Karpas-422 (cell line): ENCODE measurements around the gene ARHGEF40. TPM values are rescaled to one million over a fixed set of nuclear protein-coding genes. Genes with fewer than 3 reads are reported as not detected.

Experiments used
- DNase-seq: peaks from one replicate; pipeline ENCODE4 v3.0.0-alpha.2; 2015
- H2AFZ ChIP-seq: fragments of 200-600 bp; sonication (generic); 2 replicates; pipeline ENCODE4 v1.6.1; 2014; ENCODE audit warnings: antibody characterized with exemption, low read length, mixed read lengths
- H3K27ac ChIP-seq: fragments of 200-600 bp; sonication (generic); 2 replicates; pipeline ENCODE4 v1.5.1; 2014; ENCODE audit warnings: mild to moderate bottlenecking, low read length, moderate library complexity
- H3K27me3 ChIP-seq: fragments of 200-600 bp; sonication (generic); 2 replicates; pipeline ENCODE4 v1.6.1; 2014; ENCODE audit warnings: low read length, mixed read lengths
- H3K36me3 ChIP-seq: fragments of 200-600 bp; sonication (generic); 2 replicates; pipeline ENCODE4 v1.6.1; 2014; ENCODE audit warnings: low read length, mixed read lengths; ENCODE audit not compliant: insufficient read depth
- H3K4me1 ChIP-seq: fragments of 200-600 bp; sonication (generic); 2 replicates; pipeline ENCODE4 v1.6.1; 2014; ENCODE audit warnings: mild to moderate bottlenecking, low read length, mixed read lengths
- H3K4me2 ChIP-seq: fragments of 200-600 bp; sonication (generic); 2 replicates; pipeline ENCODE4 v1.6.1; 2014; ENCODE audit warnings: low read length, low read depth, mild to moderate bottlenecking; ENCODE audit not compliant: poor library complexity, severe bottlenecking
- H3K4me3 ChIP-seq: fragments of 200-600 bp; sonication (generic); 2 replicates; pipeline ENCODE4 v1.5.1; 2014; ENCODE audit warnings: mild to moderate bottlenecking, antibody characterized with exemption, low read length, mixed read lengths
- H3K79me2 ChIP-seq: fragments of 200-600 bp; sonication (generic); 2 replicates; pipeline ENCODE4 v1.6.1; 2014; ENCODE audit warnings: mild to moderate bottlenecking, low read length, mixed read lengths
- H3K9ac ChIP-seq: fragments of 200-600 bp; sonication (generic); 2 replicates; pipeline ENCODE4 v1.6.0; 2014; ENCODE audit warnings: low read length
- H3K9me2 ChIP-seq: fragments of 200-600 bp; sonication (generic), shearing (Covaris generic); replicated peaks from 2 replicates; pipeline ENCODE4 v1.6.0; 2014; ENCODE audit warnings: mild to moderate bottlenecking, low read length, moderate library complexity; ENCODE audit not compliant: insufficient read depth
- H3K9me3 ChIP-seq: fragments of 300-700, 200-600 bp; sonication (generic); 2 replicates; pipeline ENCODE4 v1.6.1; 2014; ENCODE audit warnings: low read length, mixed read lengths
- H4K20me1 ChIP-seq: fragments of 200-600 bp; sonication (generic); 2 replicates; pipeline ENCODE4 v1.6.1; 2014; ENCODE audit warnings: mild to moderate bottlenecking, antibody characterized with exemption, low read length, low read depth; ENCODE audit not compliant: insufficient read depth
- total RNA-seq: library from RNA; depleted of rRNA; stranded (reverse); fragments of >200 nt; shearing (Covaris generic); gene quantifications from 2 replicates; pipeline ENCODE4 v1.2.3, GENCODE V29; 2014; ENCODE audit warnings: low replicate concordance

ARHGEF40 gene
- total RNA-seq, 1 experiment from 2014 or later: 2.2 TPM

GRCh38 chr14:21061347-21061668, 8.8 kb upstream of the ARHGEF40 start:
- H3K27ac ChIP-seq: no peak overlapping the region
- no peaks in the 10 kb centered on the region for H3K9me2 ChIP-seq
- no peak overlapping the region for H3K4me3 ChIP-seq
- no peak overlapping the region for H3K9ac ChIP-seq
- no peaks in the 10 kb centered on the region for H3K4me1 ChIP-seq
- H4K20me1 ChIP-seq: no peaks in the 10 kb centered on the region
- H3K9me3 ChIP-seq: no peaks in the 10 kb centered on the region
- no peak for DNase-seq
- H3K27me3 ChIP-seq: no peaks in the 10 kb centered on the region
- H3K4me2 ChIP-seq: no peak overlapping the region
- no peaks in the 10 kb centered on the region for H3K79me2 ChIP-seq
- no peak overlapping the region for H2AFZ ChIP-seq
- no peaks in the 10 kb centered on the region for H3K36me3 ChIP-seq

DNA sequence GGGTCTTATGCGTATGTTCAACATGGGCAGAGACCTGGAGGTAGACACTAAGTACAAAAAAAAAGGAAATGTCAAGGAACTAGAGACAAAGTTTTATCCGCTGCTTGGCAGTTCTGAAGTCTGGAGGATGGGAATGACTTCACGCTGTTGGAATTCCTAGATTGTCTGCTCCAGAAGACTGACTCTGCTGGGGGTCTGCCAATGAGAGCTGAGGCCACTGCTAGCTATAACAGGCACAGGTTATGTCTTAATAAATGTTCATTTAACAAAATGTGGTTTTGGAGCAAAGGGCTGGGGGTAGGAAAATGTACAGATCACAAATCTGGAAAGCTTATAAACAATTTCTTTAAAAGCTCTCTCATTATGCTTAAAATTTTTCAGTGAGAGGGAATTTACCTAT, 6.6 kb upstream of the ARHGEF40 start:
- no peak overlapping the region for H3K9ac ChIP-seq
- no peaks in the 10 kb centered on the region for H3K79me2 ChIP-seq
- H3K36me3 ChIP-seq: no peaks in the 10 kb centered on the region
- H3K27me3 ChIP-seq: no peaks in the 10 kb centered on the region
- H3K9me3 ChIP-seq: no peaks in the 10 kb centered on the region
- no peaks in the 10 kb centered on the region for H4K20me1 ChIP-seq
- DNase-seq: no peak
- no peaks in the 10 kb centered on the region for H3K4me1 ChIP-seq
- no peak overlapping the region for H3K27ac ChIP-seq
- no peaks in the 10 kb centered on the region for H3K9me2 ChIP-seq
- no peak overlapping the region for H3K4me2 ChIP-seq
- no peak overlapping the region for H3K4me3 ChIP-seq
- no peak overlapping the region for H2AFZ ChIP-seq

DNA sequence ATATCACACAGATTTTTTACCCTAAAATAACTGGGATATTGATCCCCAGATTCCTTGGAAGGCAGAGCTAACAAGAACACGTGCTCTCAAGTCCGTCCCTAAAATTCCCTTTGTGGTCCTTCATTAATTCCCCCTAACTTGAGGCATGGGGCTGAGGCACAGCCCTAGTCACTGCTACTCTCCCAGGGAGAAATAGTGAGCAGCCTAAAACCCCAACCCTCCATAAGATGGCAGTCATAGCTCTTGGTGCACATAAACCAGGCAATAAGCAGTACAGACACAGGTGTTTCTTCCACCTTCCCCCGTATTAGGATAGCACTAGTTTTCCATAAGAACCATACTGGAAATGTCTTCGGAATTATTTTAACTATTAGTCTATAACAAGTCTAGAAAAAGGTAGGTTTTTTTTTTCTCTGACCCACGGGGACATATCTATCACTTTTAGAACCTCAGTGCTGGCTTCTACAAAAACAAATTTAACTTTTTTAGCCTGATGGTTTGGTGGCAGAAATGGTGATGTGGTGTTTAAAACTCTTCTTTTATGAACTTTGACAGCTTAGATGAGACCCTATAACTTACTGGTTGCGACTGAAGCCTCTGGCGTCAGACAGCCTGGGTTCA, 3.1 kb upstream of the ARHGEF40 start:
- Histone ChIP-seq H3K79me2 (no peaks in the 10 kb centered on the region), H3K4me1 (peaks cover 21% of the 10 kb centered on the region), H3K27ac (no peak overlapping the region), H3K36me3 (no peaks in the 10 kb centered on the region), H3K9me3 (no peaks in the 10 kb centered on the region), H3K4me3 (no peak overlapping the region), H4K20me1 (no peaks in the 10 kb centered on the region), H3K9me2 (no peaks in the 10 kb centered on the region), H3K27me3 (peaks cover 3% of the 10 kb centered on the region; the same call in 1 of the 2 replicates), H2AFZ (no peak overlapping the region), H3K4me2 (no peak overlapping the region), H3K9ac (no peak overlapping the region)
- DNase-seq: peak; percentile 62

DNA sequence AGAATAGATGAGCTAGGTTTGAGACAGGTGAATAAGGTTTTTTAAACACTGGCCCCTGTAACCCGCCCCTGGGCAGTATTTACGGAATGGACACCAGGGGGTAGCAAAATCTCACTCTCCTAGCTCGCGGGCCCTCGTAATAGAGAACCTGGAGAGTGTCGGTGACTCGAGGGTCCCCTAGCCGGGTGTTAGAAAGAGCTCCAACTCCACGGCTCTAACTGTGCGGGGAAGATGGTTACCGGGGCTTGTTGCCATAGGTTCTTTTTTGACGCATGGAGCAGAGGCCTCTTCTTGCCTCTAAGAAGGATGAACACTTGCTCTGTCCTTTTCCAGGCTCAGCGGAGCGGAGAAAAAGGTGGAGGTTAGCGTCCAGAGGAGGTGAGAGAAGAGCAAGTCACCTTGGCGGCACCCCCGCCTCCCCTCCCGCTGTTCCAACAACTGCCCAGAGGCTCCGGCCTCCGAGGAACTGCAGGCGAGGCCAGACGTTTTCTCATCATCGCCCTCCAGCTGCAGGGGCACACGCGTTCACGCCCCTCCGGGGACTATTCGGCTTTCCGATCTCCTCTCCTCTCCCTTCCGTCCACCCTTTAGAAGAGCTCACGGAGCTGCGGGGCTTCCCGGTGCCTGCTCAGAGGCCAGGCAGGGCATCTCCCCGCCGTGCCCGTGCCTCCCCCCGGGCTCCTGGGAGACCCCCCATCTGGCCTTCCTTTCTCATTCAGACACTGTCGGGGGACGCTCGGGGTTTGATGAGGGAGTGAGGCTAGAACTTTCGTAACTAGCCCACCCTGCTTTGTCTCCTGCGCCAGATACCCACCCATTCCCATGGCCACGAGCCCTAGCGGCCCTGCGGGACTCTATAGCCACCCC, 1.4 kb upstream of the ARHGEF40 start:
- Histone ChIP-seq H3K9me2 (no peaks in the 10 kb centered on the region), H4K20me1 (no peaks in the 10 kb centered on the region), H3K4me1 (peaks cover 26% of the 10 kb centered on the region), H3K27me3 (peaks cover 3% of the 10 kb centered on the region; the same call in 1 of the 2 replicates), H3K36me3 (no peaks in the 10 kb centered on the region), H3K4me3 (no peak overlapping the region), H3K9me3 (no peaks in the 10 kb centered on the region), H3K27ac (no peak overlapping the region), H2AFZ (no peak overlapping the region), H3K4me2 (no peak overlapping the region), H3K79me2 (no peaks in the 10 kb centered on the region), H3K9ac (no peak overlapping the region)
- peak; percentile 86 for DNase-seq

DNA sequence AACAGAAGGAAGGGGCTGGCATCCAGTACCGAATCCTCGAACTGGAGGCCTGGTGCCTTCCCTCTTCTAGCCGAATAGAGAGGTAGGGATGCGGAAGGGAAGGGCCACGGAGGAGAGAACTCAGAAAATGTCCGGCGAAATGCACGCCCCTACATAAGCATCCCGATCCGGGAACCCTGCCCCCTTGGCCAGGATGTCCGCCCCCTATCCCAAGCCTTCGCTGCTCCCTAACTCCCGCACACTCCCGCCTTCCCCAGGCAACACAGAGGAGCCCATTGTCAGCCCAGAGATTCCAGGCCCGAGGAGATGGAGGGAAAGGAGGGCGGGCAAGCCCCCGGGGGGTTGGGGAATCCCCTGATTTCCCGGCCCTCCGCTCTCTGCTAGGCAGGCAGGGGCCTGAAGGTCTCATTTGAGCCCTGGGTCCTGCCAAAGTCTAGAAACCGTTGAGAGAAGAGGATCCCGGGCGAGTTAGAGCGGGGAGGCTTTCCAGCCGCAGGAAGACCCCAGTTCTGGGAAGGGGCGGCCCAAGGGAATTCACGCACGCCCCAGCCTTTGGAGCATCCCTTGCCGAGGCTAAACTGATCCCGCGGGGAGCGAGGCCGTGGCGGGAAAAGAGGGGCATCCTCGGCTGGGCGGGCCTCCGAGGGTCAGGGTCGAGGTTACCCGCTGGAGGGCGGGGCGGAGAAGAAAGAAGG, 569 bp upstream of the ARHGEF40 start:
- Histone ChIP-seq H3K4me3 (peak overlapping the region; percentile 64; the same call in 1 of the 2 replicates), H3K79me2 (no peaks in the 10 kb centered on the region), H3K9me2 (no peaks in the 10 kb centered on the region), H3K9ac (peak overlapping the region; percentile 64; the same call in 1 of the 2 replicates), H2AFZ (no peak overlapping the region), H4K20me1 (no peaks in the 10 kb centered on the region), H3K4me1 (peaks cover 26% of the 10 kb centered on the region), H3K36me3 (no peaks in the 10 kb centered on the region), H3K9me3 (no peaks in the 10 kb centered on the region), H3K4me2 (peak overlapping the region; percentile 69), H3K27me3 (peaks cover 3% of the 10 kb centered on the region; the same call in 1 of the 2 replicates), H3K27ac (no peak overlapping the region)
- no peak for DNase-seq

DNA sequence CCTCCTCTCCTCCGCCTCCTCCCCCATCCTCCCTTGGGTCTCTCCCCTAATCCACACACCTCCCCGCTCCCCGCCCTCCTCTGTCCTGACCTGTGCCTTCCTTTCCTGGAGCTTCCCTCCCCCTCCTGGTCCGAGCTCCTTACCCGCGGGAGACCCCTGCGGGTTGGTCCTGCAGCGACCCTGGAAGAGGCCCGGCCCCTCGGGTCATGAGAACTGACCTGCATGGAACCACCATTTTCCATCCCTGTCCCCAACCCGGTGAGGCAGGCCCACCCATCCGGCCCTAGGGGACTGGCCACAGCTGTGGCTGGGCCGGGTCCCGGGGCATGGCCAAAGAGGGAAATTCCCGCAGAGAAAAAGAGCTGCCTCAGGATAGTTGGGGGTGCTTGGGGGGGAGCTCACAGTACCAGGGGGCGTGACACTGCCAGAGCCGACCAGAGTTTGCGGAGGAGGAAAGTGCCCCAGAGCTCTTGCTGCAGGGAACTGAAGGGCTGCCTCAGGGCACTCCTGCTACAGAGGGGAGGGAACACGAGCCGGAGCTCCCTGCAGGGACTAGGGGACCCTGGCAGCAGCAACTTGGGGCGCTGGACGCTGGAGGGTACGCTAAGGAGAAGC, 613 bp downstream of the ARHGEF40 start:
- Histone ChIP-seq H3K9me2 (no peaks in the 10 kb centered on the region), H3K9me3 (no peaks in the 10 kb centered on the region), H3K9ac (peak overlapping the region; percentile 64), H2AFZ (peak overlapping the region; percentile 42; the same call in 1 of the 2 replicates), H3K4me3 (peak overlapping the region; percentile 64), H3K27me3 (peaks cover 3% of the 10 kb centered on the region; the same call in 1 of the 2 replicates), H3K4me1 (peaks cover 26% of the 10 kb centered on the region), H3K27ac (no peak overlapping the region), H3K36me3 (no peaks in the 10 kb centered on the region), H3K79me2 (no peaks in the 10 kb centered on the region), H3K4me2 (peak overlapping the region; percentile 69), H4K20me1 (no peaks in the 10 kb centered on the region)
- DNase-seq: no peak

- H2AFZ ChIP-seq: peak overlapping the region; percentile 70; the same call in 1 of the 2 replicates
- no peaks in the 10 kb centered on the region for H3K36me3 ChIP-seq
- DNase-seq: peak; percentile 92
- H3K9me2 ChIP-seq: no peaks in the 10 kb centered on the region
- peak overlapping the region; percentile 64 for H3K4me3 ChIP-seq
- H3K4me2 ChIP-seq: peak overlapping the region; percentile 69
- H3K79me2 ChIP-seq: no peaks in the 10 kb centered on the region
- H3K4me1 ChIP-seq: peaks cover 26% of the 10 kb centered on the region
- peak overlapping the region; percentile 64 for H3K9ac ChIP-seq
- no peak overlapping the region for H3K27ac ChIP-seq
- H3K27me3 ChIP-seq: peaks cover 3% of the 10 kb centered on the region; the same call in 1 of the 2 replicates
- H3K9me3 ChIP-seq: no peaks in the 10 kb centered on the region
- H4K20me1 ChIP-seq: no peaks in the 10 kb centered on the region
Observed at GRCh38 chr14:21071225-21072030, 1.3 kb downstream of the ARHGEF40 start.
